IPS-18c (cell line): ENCODE measurements around the gene ARHGEF28.

ENCODE experiments used
- H3K4me3 ChIP-seq: 2 replicates; pipeline ENCODE4 v1.7.0; 2013; ENCODE audit warnings: low read depth, mild to moderate bottlenecking, low read length, moderate library complexity; ENCODE audit not compliant: insufficient read depth
- H3K9me3 ChIP-seq: one replicate; pipeline ENCODE4 v1.6.1; 2013; ENCODE audit warnings: mild to moderate bottlenecking, low read length, moderate library complexity; ENCODE audit not compliant: control insufficient read depth, insufficient read depth

ARHGEF28 gene

GRCh38 chr5:73735032-73735734, 109.2 kb downstream of the ARHGEF28 start:
- Histone ChIP-seq H3K9me3 (no peaks in the 10 kb centered on the region), H3K4me3 (no peak overlapping the region)

- H3K9me3 ChIP-seq, result no peaks in the 10 kb centered on the region
- H3K4me3 ChIP-seq, result no peak overlapping the region
Observed at GRCh38 chr5:73739650-73740049, 113.7 kb downstream of the ARHGEF28 start.

GRCh38 chr5:73740274-73740790, 114.3 kb downstream of the ARHGEF28 start:
- Histone ChIP-seq H3K9me3 (no peaks in the 10 kb centered on the region), H3K4me3 (no peak overlapping the region)

- Histone ChIP-seq H3K4me3 (no peak overlapping the region), H3K9me3 (no peaks in the 10 kb centered on the region)
Observed at GRCh38 chr5:73743161-73743560, 117.2 kb downstream of the ARHGEF28 start.

- H3K4me3 ChIP-seq, result no peak overlapping the region
- no peaks in the 10 kb centered on the region for H3K9me3 ChIP-seq
Observed at GRCh38 chr5:73745836-73746235, 119.8 kb downstream of the ARHGEF28 start.

GRCh38 chr5:73746608-73747007, 120.6 kb downstream of the ARHGEF28 start:
- H3K9me3 ChIP-seq, result no peaks in the 10 kb centered on the region
- H3K4me3 ChIP-seq, result no peak overlapping the region

GRCh38 chr5:73747696-73748380, 121.8 kb downstream of the ARHGEF28 start:
- no peaks in the 10 kb centered on the region for H3K9me3 ChIP-seq
- no peak overlapping the region for H3K4me3 ChIP-seq

GRCh38 chr5:73748510-73749400, 122.8 kb downstream of the ARHGEF28 start:
- Histone ChIP-seq H3K4me3 (no peak overlapping the region), H3K9me3 (no peaks in the 10 kb centered on the region)

- Histone ChIP-seq H3K9me3 (no peaks in the 10 kb centered on the region), H3K4me3 (no peak overlapping the region)
Observed at GRCh38 chr5:73749485-73750270, 123.7 kb downstream of the ARHGEF28 start.

GRCh38 chr5:73751254-73751914, 125.4 kb downstream of the ARHGEF28 start:
- no peaks in the 10 kb centered on the region for H3K9me3 ChIP-seq
- H3K4me3 ChIP-seq, result no peak overlapping the region

- Histone ChIP-seq H3K9me3 (no peaks in the 10 kb centered on the region), H3K4me3 (no peak overlapping the region)
Observed at GRCh38 chr5:73754254-73754653, 128.3 kb downstream of the ARHGEF28 start.

- Histone ChIP-seq H3K9me3 (no peaks in the 10 kb centered on the region), H3K4me3 (no peak overlapping the region)
Observed at GRCh38 chr5:73757416-73757815, 131.4 kb downstream of the ARHGEF28 start.

- H3K4me3 ChIP-seq, result no peak overlapping the region
- no peaks in the 10 kb centered on the region for H3K9me3 ChIP-seq
Observed at GRCh38 chr5:73759771-73760170, 133.8 kb downstream of the ARHGEF28 start.

GRCh38 chr5:73763300-73764032, 137.5 kb downstream of the ARHGEF28 start:
- Histone ChIP-seq H3K4me3 (no peak overlapping the region), H3K9me3 (no peaks in the 10 kb centered on the region)

- H3K4me3 ChIP-seq, result no peak overlapping the region
Observed at GRCh38 chr5:73764586-73764985, 138.6 kb downstream of the ARHGEF28 start.

GRCh38 chr5:73764996-73765395, 139.0 kb downstream of the ARHGEF28 start:
- no peaks in the 10 kb centered on the region for H3K9me3 ChIP-seq
- no peak overlapping the region for H3K4me3 ChIP-seq

More at GRCh38 chr5:73764586-73764985, 138.6 kb downstream of the ARHGEF28 start:
- H3K9me3 ChIP-seq, result no peaks in the 10 kb centered on the region
